Liver (tissue), 9 donors: Measurements from ENCODE around the gene C1R. TPM values are rescaled to one million over a fixed set of nuclear protein-coding genes. Genes with fewer than 3 reads are reported as not detected.

ENCODE experiments used
- DNase-seq: peaks from one replicate; pipeline ENCODE4 v3.0.0-alpha.2; 2017; ENCODE audit warnings: low spot score
- H3K27ac ChIP-seq, 2 donors: one replicate each; pipeline ENCODE4 v1.7.0; 2013; ENCODE audit warnings: inconsistent platforms in 2 of 2, low read length in 2 of 2, control low read depth in 1 of 2, low read depth in 1 of 2, mild to moderate bottlenecking in 1 of 2
- H3K27me3 ChIP-seq, 4 donors: one replicate each; pipeline versions ENCODE4 v1.6.1 to v1.7.0; 2013; ENCODE audit warnings: low read length in 3 of 4, inconsistent platforms in 1 of 4, mild to moderate bottlenecking in 1 of 4, moderate library complexity in 1 of 4; ENCODE audit not compliant: control insufficient read depth in 4 of 4, insufficient read depth in 4 of 4
- H3K36me3 ChIP-seq, 4 donors: one replicate each; pipeline versions ENCODE4 v1.6.1 to v1.7.0; 2013; ENCODE audit warnings: low read length in 3 of 4, mild to moderate bottlenecking in 3 of 4, low read depth in 1 of 4, moderate library complexity in 1 of 4; ENCODE audit not compliant: control insufficient read depth in 4 of 4, insufficient read depth in 3 of 4
- H3K4me1 ChIP-seq, 4 donors: one replicate each; pipeline versions ENCODE4 v1.6.1 to v1.7.0; 2013; ENCODE audit warnings: low read length in 3 of 4, mild to moderate bottlenecking in 3 of 4, moderate library complexity in 1 of 4; ENCODE audit not compliant: control insufficient read depth in 4 of 4, insufficient read depth in 4 of 4
- H3K4me3 ChIP-seq, 3 donors: one replicate each; pipeline versions ENCODE4 v1.6.1 to v1.7.0; 2013; ENCODE audit warnings: low read length in 3 of 3, control low read depth in 1 of 3, low read depth in 1 of 3, mild to moderate bottlenecking in 1 of 3
- H3K9ac ChIP-seq, 2 donors: one replicate each; pipeline ENCODE4 v1.7.0; 2013; ENCODE audit warnings: low read length in 2 of 2, mild to moderate bottlenecking in 2 of 2, moderate library complexity in 2 of 2, control low read depth in 1 of 2, low read depth in 1 of 2
- H3K9me3 ChIP-seq, 4 donors: one replicate each; pipeline versions ENCODE4 v1.6.1 to v1.7.0; 2013; ENCODE audit warnings: low read length in 3 of 4; ENCODE audit not compliant: control insufficient read depth in 4 of 4
- CTCF ChIP-seq: fragments of 150-350 bp; IDR thresholded peaks from 2 replicates; pipeline ENCODE4 v1.5.1; 2017; ENCODE audit warnings: improper control_type of control experiment, low read depth, low read length; ENCODE audit not compliant: missing input control
- EGR1 ChIP-seq, 2 donors: IDR thresholded peaks; 2 replicates each; pipeline ENCODE4 v1.6.1; 2016 to 2018; ENCODE audit warnings: antibody characterized with exemption in 2 of 2, low read depth in 2 of 2
- FOXA1 ChIP-seq: IDR thresholded peaks from 2 replicates; pipeline ENCODE4 v1.6.1; 2016; ENCODE audit warnings: antibody characterized with exemption
- FOXA2 ChIP-seq: IDR thresholded peaks from 2 replicates; pipeline ENCODE4 v1.6.1; 2016; ENCODE audit warnings: antibody characterized with exemption
- GABPA ChIP-seq, 2 donors: IDR thresholded peaks in 1 of 2; conservative IDR thresholded peaks in 1 of 2; 2 replicates each; pipeline ENCODE4 v1.6.1; 2016; ENCODE audit warnings: antibody characterized with exemption in 2 of 2, mild to moderate bottlenecking in 1 of 2, moderate library complexity in 1 of 2
- HNF4A ChIP-seq, 2 donors: conservative IDR thresholded peaks; 2 replicates each; pipeline ENCODE4 v1.6.1; 2016; ENCODE audit warnings: antibody characterized with exemption in 2 of 2, mild to moderate bottlenecking in 2 of 2
- MAX ChIP-seq: IDR thresholded peaks from 2 replicates; pipeline ENCODE4 v1.6.1; 2016; ENCODE audit warnings: antibody characterized with exemption
- RAD21 ChIP-seq, 2 donors: IDR thresholded peaks; 2 replicates each; pipeline ENCODE4 v1.6.1; 2016; ENCODE audit warnings: antibody characterized with exemption in 2 of 2, mild to moderate bottlenecking in 2 of 2
- RXRA ChIP-seq, 2 donors: IDR thresholded peaks; 2 replicates each; pipeline ENCODE4 v1.6.1; 2017 to 2018; ENCODE audit warnings: antibody characterized with exemption in 2 of 2, mild to moderate bottlenecking in 1 of 2
- SP1 ChIP-seq: IDR thresholded peaks from 2 replicates; pipeline ENCODE4 v1.6.1; 2018; ENCODE audit warnings: antibody characterized with exemption, mild to moderate bottlenecking
- YY1 ChIP-seq: IDR thresholded peaks from 2 replicates; pipeline ENCODE4 v1.6.1; 2016; ENCODE audit warnings: antibody characterized with exemption, mild to moderate bottlenecking
- WGBS: extraction: QIAGEN DNeasy Blood & Tissue Kit; methylation state at CpG from one replicate; pipeline ENCODE4 v1.1.7; 2013; 5-methylcytosine and 5-hydroxymethylcytosine counted together
- polyA plus RNA-seq, 2 donors: library from polyadenylated mRNA; stranded (reverse) in 1 of 2; unstranded in 1 of 2; fragments of 200-250 nt in 1 of 2; fragments of >200 nt in 1 of 2; fragmentation: Nextera tagmentation in 1 of 2; extraction: Ambion mirVana in 1 of 2; gene quantifications; one replicate each; pipeline versions ENCODE4 v1.2.1 to v1.2.3, GENCODE V29; 2013 to 2015
- total RNA-seq, 2 donors: library from RNA; depleted of rRNA; stranded (reverse); fragments of >200 nt; gene quantifications; one replicate each; pipeline ENCODE4 v1.2.3, GENCODE V29; 2014
- TF ChIP-seq, protein P1 (sequence below): IDR thresholded peaks from 2 replicates; pipeline ENCODE4 v1.6.1; 2016; ENCODE audit warnings: antibody characterized with exemption, mild to moderate bottlenecking
- donor health status: healthy.
- donor health status: healthy.
- donor health status: healthy.
- donor health status: healthy.
- donor health status: healthy.

The C1R gene
- total and polyA plus RNA-seq, 4 donors: 211 to 1,822 (median 1,153) TPM

GRCh38 chr12:7093892-7094291 is 1.6 kb upstream of the C1R start:
- TF ChIP-seq, protein P1, sequence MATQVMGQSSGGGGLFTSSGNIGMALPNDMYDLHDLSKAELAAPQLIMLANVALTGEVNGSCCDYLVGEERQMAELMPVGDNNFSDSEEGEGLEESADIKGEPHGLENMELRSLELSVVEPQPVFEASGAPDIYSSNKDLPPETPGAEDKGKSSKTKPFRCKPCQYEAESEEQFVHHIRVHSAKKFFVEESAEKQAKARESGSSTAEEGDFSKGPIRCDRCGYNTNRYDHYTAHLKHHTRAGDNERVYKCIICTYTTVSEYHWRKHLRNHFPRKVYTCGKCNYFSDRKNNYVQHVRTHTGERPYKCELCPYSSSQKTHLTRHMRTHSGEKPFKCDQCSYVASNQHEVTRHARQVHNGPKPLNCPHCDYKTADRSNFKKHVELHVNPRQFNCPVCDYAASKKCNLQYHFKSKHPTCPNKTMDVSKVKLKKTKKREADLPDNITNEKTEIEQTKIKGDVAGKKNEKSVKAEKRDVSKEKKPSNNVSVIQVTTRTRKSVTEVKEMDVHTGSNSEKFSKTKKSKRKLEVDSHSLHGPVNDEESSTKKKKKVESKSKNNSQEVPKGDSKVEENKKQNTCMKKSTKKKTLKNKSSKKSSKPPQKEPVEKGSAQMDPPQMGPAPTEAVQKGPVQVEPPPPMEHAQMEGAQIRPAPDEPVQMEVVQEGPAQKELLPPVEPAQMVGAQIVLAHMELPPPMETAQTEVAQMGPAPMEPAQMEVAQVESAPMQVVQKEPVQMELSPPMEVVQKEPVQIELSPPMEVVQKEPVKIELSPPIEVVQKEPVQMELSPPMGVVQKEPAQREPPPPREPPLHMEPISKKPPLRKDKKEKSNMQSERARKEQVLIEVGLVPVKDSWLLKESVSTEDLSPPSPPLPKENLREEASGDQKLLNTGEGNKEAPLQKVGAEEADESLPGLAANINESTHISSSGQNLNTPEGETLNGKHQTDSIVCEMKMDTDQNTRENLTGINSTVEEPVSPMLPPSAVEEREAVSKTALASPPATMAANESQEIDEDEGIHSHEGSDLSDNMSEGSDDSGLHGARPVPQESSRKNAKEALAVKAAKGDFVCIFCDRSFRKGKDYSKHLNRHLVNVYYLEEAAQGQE: no peak
- TF ChIP-seq SP1 (no peak), YY1 (no peak), FOXA2 (no peak), RXRA (IDR thresholded peaks at IDR 0.05) (peak in 1 of 2 donors; percentile 30), FOXA1 (no peak), RAD21 (IDR thresholded peaks at IDR 0.05) (peak in 1 of 2 donors; percentile 10), GABPA (IDR thresholded peaks at IDR 0.05 in 1 of 2, conservative IDR thresholded peaks at IDR 0.05 in 1 of 2) (no peak), HNF4A (conservative IDR thresholded peaks at IDR 0.05) (peak in 1 of 2 donors; percentile 16)
- H3K36me3 ChIP-seq: peaks cover 2 to 20% (median 12%) of the 10 kb centered on the region in 4 donors
- no peak for DNase-seq
- no peak overlapping the region for H3K9ac ChIP-seq
- WGBS: 38% methylated on average over 10 of the region's 10 CpGs
- H3K27ac ChIP-seq: peak overlapping the region; percentile 1 to 17
- H3K4me1 ChIP-seq: peaks cover 8 to 37% (median 29%) of the 10 kb centered on the region in 4 donors
- no peaks in the 10 kb centered on the region for H3K27me3 ChIP-seq
- H3K9me3 ChIP-seq: no peaks in the 10 kb centered on the region
- H3K4me3 ChIP-seq: no peak overlapping the region

GRCh38 chr12:7093486-7093885 is 1.2 kb upstream of the C1R start:
- Histone ChIP-seq H3K9me3 (no peaks in the 10 kb centered on the region), H3K27me3 (no peaks in the 10 kb centered on the region), H3K27ac (peak overlapping the region; percentile 1 to 17), H3K36me3 (peaks cover 2 to 21% (median 13%) of the 10 kb centered on the region in 4 donors), H3K4me3 (no peak overlapping the region), H3K9ac (no peak overlapping the region), H3K4me1 (peaks cover 8 to 41% (median 31%) of the 10 kb centered on the region in 4 donors)
- no peak for DNase-seq
- TF ChIP-seq HNF4A (conservative IDR thresholded peaks at IDR 0.05) (no peak), RAD21 (IDR thresholded peaks at IDR 0.05) (no peak), FOXA2 (no peak), RXRA (IDR thresholded peaks at IDR 0.05) (no peak), FOXA1 (no peak), SP1 (no peak), CTCF (no peak), EGR1 (IDR thresholded peaks at IDR 0.05; ENCODE audit: low read depth in 2 of 2) (no peak), MAX (no peak), YY1 (no peak)
- TF ChIP-seq, protein P1: no peak
- 62% methylated on average over 5 of the region's 5 CpGs for WGBS
